ENCODE results near the gene PCBP3. TPM values are rescaled to one million over a fixed set of nuclear protein-coding genes. Genes with fewer than 3 reads are reported as not detected.

PCBP3 gene
- total RNA-seq, 4 donors from 2014 or later, result 0.77 to 8.6 (median 3.2) TPM; not detected in 1

GRCh38 chr21:45641480-45642035, 2.0 kb upstream of the PCBP3 start:
- H3K27ac ChIP-seq, result peak overlapping the region in 1 of 2 donors; percentile 37
- intact Hi-C loops (cut with DNase I; ENCODE audit: low total_unique reads), result no loop called here

DNA sequence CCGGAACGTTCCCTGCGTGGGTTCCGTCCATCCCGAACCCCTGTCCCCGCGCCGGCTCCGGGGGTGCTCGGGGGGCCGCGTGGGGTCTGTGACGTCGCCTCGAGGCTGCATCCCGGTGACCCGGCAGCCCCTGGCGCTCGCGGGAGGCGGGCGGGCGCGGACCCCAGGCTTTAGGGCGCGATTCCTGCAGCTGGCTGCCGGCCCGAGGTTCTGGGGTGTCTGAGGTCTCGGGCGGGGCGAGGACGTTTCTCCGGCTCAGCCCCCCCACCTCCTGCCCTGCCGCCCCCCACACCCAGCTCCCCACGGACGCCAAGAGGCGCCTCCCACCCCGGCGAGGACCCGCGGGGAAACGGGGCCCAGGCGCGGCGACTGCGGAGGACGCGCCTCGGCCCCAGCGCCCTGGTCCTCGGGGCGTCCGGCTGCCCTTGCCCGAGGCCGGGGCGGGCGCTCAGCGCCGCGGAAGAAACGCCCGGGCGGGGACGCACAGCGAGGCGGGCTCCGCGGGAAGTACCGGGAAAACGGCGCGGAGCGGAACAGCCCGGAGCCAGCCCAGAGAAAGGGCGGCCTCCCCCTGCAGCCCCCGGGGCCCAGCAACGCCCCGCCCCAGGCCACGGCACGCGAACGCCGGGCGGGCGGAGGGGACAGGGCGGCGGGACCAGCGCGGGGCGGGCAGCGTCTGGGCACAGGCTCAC, 1.3 kb upstream of the PCBP3 start:
- H3K4me1 ChIP-seq, result no peaks in the 10 kb centered on the region
- no peaks in the 10 kb centered on the region for H3K9me3 ChIP-seq
- H3K4me3 ChIP-seq, result peak overlapping the region; percentile 8 to 34
- H3K36me3 ChIP-seq, result no peaks in the 10 kb centered on the region
- peak overlapping the region; percentile 21 to 70 for H3K27ac ChIP-seq
- intact Hi-C loops (cut with DNase I; ENCODE audit: low total_unique reads), result no loop called here
- TF ChIP-seq POLR2A (IDR thresholded peaks at IDR 0.05), result no peak
- TF ChIP-seq, protein P1, sequence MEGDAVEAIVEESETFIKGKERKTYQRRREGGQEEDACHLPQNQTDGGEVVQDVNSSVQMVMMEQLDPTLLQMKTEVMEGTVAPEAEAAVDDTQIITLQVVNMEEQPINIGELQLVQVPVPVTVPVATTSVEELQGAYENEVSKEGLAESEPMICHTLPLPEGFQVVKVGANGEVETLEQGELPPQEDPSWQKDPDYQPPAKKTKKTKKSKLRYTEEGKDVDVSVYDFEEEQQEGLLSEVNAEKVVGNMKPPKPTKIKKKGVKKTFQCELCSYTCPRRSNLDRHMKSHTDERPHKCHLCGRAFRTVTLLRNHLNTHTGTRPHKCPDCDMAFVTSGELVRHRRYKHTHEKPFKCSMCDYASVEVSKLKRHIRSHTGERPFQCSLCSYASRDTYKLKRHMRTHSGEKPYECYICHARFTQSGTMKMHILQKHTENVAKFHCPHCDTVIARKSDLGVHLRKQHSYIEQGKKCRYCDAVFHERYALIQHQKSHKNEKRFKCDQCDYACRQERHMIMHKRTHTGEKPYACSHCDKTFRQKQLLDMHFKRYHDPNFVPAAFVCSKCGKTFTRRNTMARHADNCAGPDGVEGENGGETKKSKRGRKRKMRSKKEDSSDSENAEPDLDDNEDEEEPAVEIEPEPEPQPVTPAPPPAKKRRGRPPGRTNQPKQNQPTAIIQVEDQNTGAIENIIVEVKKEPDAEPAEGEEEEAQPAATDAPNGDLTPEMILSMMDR (IDR thresholded peaks at IDR 0.05), result peak in 1 of 4 experiments; percentile 7
- no peak for DNase-seq
- no peaks in the 10 kb centered on the region for H3K27me3 ChIP-seq

More at GRCh38 chr21:45641480-45642035, 2.0 kb upstream of the PCBP3 start:
- DNase-seq, result no peak
- Histone ChIP-seq H3K4me1 (no peaks in the 10 kb centered on the region), H3K4me3 (no peak overlapping the region), H3K27me3 (no peaks in the 10 kb centered on the region), H3K36me3 (no peaks in the 10 kb centered on the region), H3K9me3 (no peaks in the 10 kb centered on the region)
- TF ChIP-seq POLR2A (IDR thresholded peaks at IDR 0.05), result no peak
- TF ChIP-seq, protein P1 (IDR thresholded peaks at IDR 0.05), result no peak

DNA sequence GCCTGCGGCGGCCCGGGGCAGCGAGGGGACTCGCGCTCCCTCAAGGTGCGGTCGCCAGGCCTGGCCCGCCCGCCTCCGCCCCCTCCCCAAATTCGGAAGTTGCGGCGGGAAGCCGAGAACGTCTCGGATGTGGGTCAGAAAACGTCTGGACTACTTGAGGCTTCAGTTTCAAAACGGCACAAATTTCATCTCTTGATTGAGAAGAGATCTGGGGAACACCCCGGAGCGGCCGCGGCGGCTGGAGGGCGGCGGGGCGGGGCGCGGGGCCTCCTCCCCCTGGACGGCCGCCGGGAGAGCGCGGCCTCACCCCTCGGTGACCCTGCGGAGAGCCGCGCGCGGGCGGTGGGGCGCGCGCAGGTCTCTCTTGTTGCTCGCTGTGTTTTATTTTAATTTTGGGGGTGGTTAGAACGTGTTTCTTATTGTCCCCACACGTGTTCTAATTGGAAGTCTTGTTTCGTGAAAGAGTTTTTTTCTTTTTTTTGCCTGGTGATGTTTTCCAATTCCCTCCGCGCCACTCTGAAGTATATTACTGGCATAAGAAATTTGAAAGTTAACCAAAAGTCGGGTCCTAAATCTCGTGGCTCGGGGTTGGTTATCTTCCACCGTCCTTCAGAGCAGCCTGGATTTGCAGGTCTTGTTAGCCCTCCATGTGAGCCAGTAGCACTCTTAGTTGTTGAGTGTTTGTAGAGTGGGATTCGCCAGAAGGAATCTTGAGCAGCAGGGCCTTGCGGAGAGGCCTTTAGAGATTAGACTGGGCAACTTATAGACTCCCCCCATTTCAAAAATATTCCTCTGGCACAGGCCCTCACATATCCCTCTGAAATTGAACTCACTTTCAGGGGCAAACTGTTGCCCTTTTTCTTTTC, 749 bp downstream of the PCBP3 start:
- intact Hi-C loops (cut with DNase I; ENCODE audit: low total_unique reads), result no loop called here
- no peaks in the 10 kb centered on the region for H3K9me3 ChIP-seq

GRCh38 chr21:45651921-45652320, 8.4 kb downstream of the PCBP3 start:
- Histone ChIP-seq H3K9me3 (no peaks in the 10 kb centered on the region), H3K36me3 (no peaks in the 10 kb centered on the region), H3K27me3 (no peaks in the 10 kb centered on the region), H3K4me1 (no peaks in the 10 kb centered on the region), H3K4me3 (no peak overlapping the region), H3K27ac (no peak overlapping the region)
- no peak for DNase-seq
- intact Hi-C loops (cut with DNase I; ENCODE audit: low total_unique reads), result no loop called here
- TF ChIP-seq POLR2A (IDR thresholded peaks at IDR 0.05), result no peak
- TF ChIP-seq, protein P1 (IDR thresholded peaks at IDR 0.05), result no peak

More for the DNA sequence above, 749 bp downstream of the PCBP3 start:
- Histone ChIP-seq H3K36me3 (no peaks in the 10 kb centered on the region), H3K27ac (no peak overlapping the region), H3K4me1 (no peaks in the 10 kb centered on the region), H3K4me3 (peak overlapping the region; percentile 28 to 53), H3K27me3 (no peaks in the 10 kb centered on the region)
- DNase-seq, result no peak
- no peak for TF ChIP-seq POLR2A (IDR thresholded peaks at IDR 0.05)
- TF ChIP-seq, protein P1 (IDR thresholded peaks at IDR 0.05), result no peak
